GOT3 (cell line): ENCODE data around the gene C11orf98.
A peak's percentile ranks its signal among the peaks of the same experiment; 100 is the strongest.
"Not testable (repeated sequence)": the region's sequence is repeated elsewhere in the genome, so short reads cannot be mapped to it uniquely, and the experiment has no call there.

ENCODE experiments used
- DNase-seq: peaks from one replicate; lab custom pipeline; 2025; ENCODE audit warnings: mixed read lengths; lab: John Stamatoyannopoulos, UW

C11orf98 gene

GRCh38 chr11:62650283-62650682 lies 14.7 kb downstream of the C11orf98 start:
- not testable (repeated sequence) for DNase-seq

GRCh38 chr11:62649486-62649885 lies 15.5 kb downstream of the C11orf98 start:
- DNase-seq, result no peak

- DNase-seq, result no peak
Observed at GRCh38 chr11:62648967-62649364, 16.0 kb downstream of the C11orf98 start.

- DNase-seq, result no peak
Observed at GRCh38 chr11:62648185-62648966, 16.6 kb downstream of the C11orf98 start.

- DNase-seq, result peak; percentile 22
Observed at GRCh38 chr11:62647609-62648005, 17.4 kb downstream of the C11orf98 start.

- DNase-seq, result no peak
Observed at GRCh38 chr11:62646825-62647608, 18.0 kb downstream of the C11orf98 start.

GRCh38 chr11:62645946-62646824 lies 18.8 kb downstream of the C11orf98 start, which contains the start of gene GANAB:
TSS of gene GANAB (minus strand) at chr11:62646613. CDS start at chr11:62646599, 14 bp downstream.
- DNase-seq, result peak; percentile 92

- no peak for DNase-seq
Observed at GRCh38 chr11:62645671-62645945, 19.4 kb downstream of the C11orf98 start.

GRCh38 chr11:62644220-62644619 lies 20.8 kb downstream of the C11orf98 start:
- DNase-seq, result no peak

- DNase-seq, result no peak
Observed at GRCh38 chr11:62632492-62632891, 32.5 kb downstream of the C11orf98 start.

- DNase-seq, result no peak
Observed at GRCh38 chr11:62627713-62628112, 37.3 kb downstream of the C11orf98 start.

- no peak for DNase-seq
Observed at GRCh38 chr11:62622476-62623089, 42.4 kb downstream of the C11orf98 start.

- peak; percentile 96 for DNase-seq
Observed at GRCh38 chr11:62621567-62622470, 43.2 kb downstream of the C11orf98 start, which contains the start of gene B3GAT3. TSS of gene B3GAT3 (minus strand) at chr11:62621986. CDS start at chr11:62621947, 39 bp downstream.

GRCh38 chr11:62621027-62621566 lies 43.9 kb downstream of the C11orf98 start:
- no peak for DNase-seq

- not testable (repeated sequence) for DNase-seq
Observed at GRCh38 chr11:62616957-62617356, 48.1 kb downstream of the C11orf98 start.

- DNase-seq, result no peak
Observed at GRCh38 chr11:62615521-62615920, 49.5 kb downstream of the C11orf98 start.

- no peak for DNase-seq
Observed at GRCh38 chr11:62614275-62614674, 50.7 kb downstream of the C11orf98 start.

GRCh38 chr11:62613291-62613778 lies 51.7 kb downstream of the C11orf98 start:
- no peak for DNase-seq
